Suppressor macrophage treated with lipopolysaccharide for 1 hour (primary cell): Measurements from ENCODE around the gene SNX13.
"Not testable (repeated sequence)": the region's sequence is repeated elsewhere in the genome, so short reads cannot be mapped to it uniquely, and the experiment has no call there.

Experiments used
- DNase-seq, 3 donors: peaks; one replicate each; pipeline ENCODE4 v3.0.0-alpha.2; 2020 to 2022

Gene SNX13

GRCh38 chr7:17846935-17847334 is 93.4 kb downstream of the SNX13 start:
- peak in 1 of 3 donors; percentile 5 for DNase-seq

GRCh38 chr7:17845197-17845547 is 95.1 kb downstream of the SNX13 start:
- no peak for DNase-seq

GRCh38 chr7:17844514-17845196 is 95.6 kb downstream of the SNX13 start:
- no peak for DNase-seq

- no peak for DNase-seq
Measured at GRCh38 chr7:17844022-17844421, 96.3 kb downstream of the SNX13 start.

GRCh38 chr7:17843041-17843440 is 97.3 kb downstream of the SNX13 start:
- no peak for DNase-seq

- DNase-seq = no peak
Measured at GRCh38 chr7:17832820-17833355, 107.4 kb downstream of the SNX13 start.

- no peak for DNase-seq
Measured at GRCh38 chr7:17832242-17832641, 108.1 kb downstream of the SNX13 start.

GRCh38 chr7:17830206-17830605 is 110.1 kb downstream of the SNX13 start:
- DNase-seq = peak; percentile 6 to 26 (median 19)

GRCh38 chr7:17829001-17829400 is 111.3 kb downstream of the SNX13 start:
- no peak for DNase-seq

GRCh38 chr7:17822547-17823173 is 117.6 kb downstream of the SNX13 start:
- no peak for DNase-seq

- no peak for DNase-seq
Measured at GRCh38 chr7:17816903-17817302, 123.4 kb downstream of the SNX13 start.

GRCh38 chr7:17815318-17815717 is 125.0 kb downstream of the SNX13 start:
- no peak for DNase-seq

- no peak for DNase-seq
Measured at GRCh38 chr7:17814058-17814457, 126.2 kb downstream of the SNX13 start.

GRCh38 chr7:17809215-17809614 is 131.1 kb downstream of the SNX13 start:
- not testable (repeated sequence) for DNase-seq

- no peak for DNase-seq
Measured at GRCh38 chr7:17807242-17807641, 133.1 kb downstream of the SNX13 start.

GRCh38 chr7:17806631-17807030 is 133.7 kb downstream of the SNX13 start:
- DNase-seq = no peak

GRCh38 chr7:17802056-17802455 is 138.2 kb downstream of the SNX13 start:
- no peak for DNase-seq

- no peak for DNase-seq
Measured at GRCh38 chr7:17792075-17792936, 148.0 kb downstream of the SNX13 start.

GRCh38 chr7:17787257-17787656 is 153.0 kb downstream of the SNX13 start:
- no peak for DNase-seq

GRCh38 chr7:17786314-17786852 is 153.9 kb downstream of the SNX13 start:
- DNase-seq = no peak

- no peak for DNase-seq
Measured at GRCh38 chr7:17782216-17782549, 158.1 kb downstream of the SNX13 start.

- DNase-seq = no peak
Measured at GRCh38 chr7:17781491-17782215, 158.6 kb downstream of the SNX13 start.

- DNase-seq = no peak
Measured at GRCh38 chr7:17779381-17779780, 160.9 kb downstream of the SNX13 start.
